Spleen (tissue), 11 donors: Measurements from ENCODE around the gene DNAJC18. TPM values are rescaled to one million over a fixed set of nuclear protein-coding genes. Genes with fewer than 3 reads are reported as not detected.
"Not testable (repeated sequence)": the region's sequence is repeated elsewhere in the genome, so short reads cannot be mapped to it uniquely, and the experiment has no call there.

Experiments
- DNase-seq: peaks from one replicate; pipeline ENCODE4 v3.0.0-alpha.2; 2020
- H3K27ac ChIP-seq, 8 donors: fragments of 200-600 bp; sonication (generic) in 7 of 8; 1 replicate in 4 of 8; 2 replicates in 4 of 8; pipeline versions ENCODE4 v1.5.0 to v1.8.0; 2016 to 2021; ENCODE audit warnings: inconsistent platforms in 4 of 8, mild to moderate bottlenecking in 4 of 8, moderate library complexity in 1 of 8
- H3K27me3 ChIP-seq, 7 donors: fragments of 200-600 bp; sonication (generic) in 6 of 7; replicated peaks in 1 of 7; 1 replicate in 4 of 7; 2 replicates in 3 of 7; pipeline versions ENCODE4 v1.5.0 to v1.8.0; 2016 to 2021; ENCODE audit warnings: inconsistent platforms in 3 of 7, mild to moderate bottlenecking in 1 of 7
- H3K36me3 ChIP-seq, 6 donors: fragments of 200-600 bp; sonication (generic) in 5 of 6; 1 replicate in 4 of 6; 2 replicates in 2 of 6; pipeline versions ENCODE4 v1.5.0 to v1.8.0; 2016 to 2021; ENCODE audit warnings: inconsistent platforms in 2 of 6
- H3K4me1 ChIP-seq, 6 donors: fragments of 200-600 bp; sonication (generic) in 5 of 6; 1 replicate in 3 of 6; 2 replicates in 3 of 6; pipeline versions ENCODE4 v1.5.0 to v1.8.0; 2016 to 2021; ENCODE audit warnings: inconsistent platforms in 3 of 6
- H3K4me3 ChIP-seq, 8 donors: fragments of 200-600 bp; sonication (generic) in 7 of 8; 1 replicate in 4 of 8; 2 replicates in 4 of 8; pipeline versions ENCODE4 v1.5.0 to v1.8.0; 2016 to 2021; ENCODE audit warnings: inconsistent platforms in 4 of 8, mild to moderate bottlenecking in 4 of 8, moderate library complexity in 2 of 8
- H3K9me3 ChIP-seq, 8 donors: fragments of 200-600 bp; sonication (generic) in 7 of 8; 1 replicate in 4 of 8; 2 replicates in 4 of 8; pipeline versions ENCODE4 v1.5.0 to v1.8.0; 2016 to 2021; ENCODE audit warnings: inconsistent platforms in 4 of 8
- CTCF ChIP-seq, 11 experiments: fragments of 200-600 bp in 7 of 11; fragments of 450-650 bp in 4 of 11; sonication (generic) in 4 of 11; IDR thresholded peaks in 8 of 11; conservative IDR thresholded peaks in 3 of 11; 1 replicate in 7 of 11; 2 replicates in 4 of 11; pipeline versions ENCODE4 v1.4.0 to v1.8.0; 2016 to 2021; ENCODE audit warnings: antibody characterized with exemption in 11 of 11, inconsistent platforms in 4 of 11, mild to moderate bottlenecking in 1 of 11
- POLR2A ChIP-seq, 3 donors: fragments of 450-650 bp; IDR thresholded peaks; one replicate each; pipeline ENCODE4 v1.5.1; 2017; ENCODE audit warnings: antibody characterized with exemption in 3 of 3, mild to moderate bottlenecking in 1 of 3
- POLR2AphosphoS5 ChIP-seq, 3 donors: sonication (generic); formaldehyde crosslinking; IDR thresholded peaks; one replicate each; pipeline ENCODE4 v1.5.1; 2017; ENCODE audit warnings: antibody characterized with exemption in 3 of 3
- WGBS, 5 donors: extraction: QIAGEN DNeasy Blood & Tissue Kit in 3 of 5; methylation state at CpG; one replicate each; pipeline versions ENCODE4 v1.1.5 to v1.1.7; 2013 to 2018; 5-methylcytosine and 5-hydroxymethylcytosine counted together
- intact Hi-C: fragments of 100-400 bp; cut with DNase I; formaldehyde crosslinking; loops from one replicate; pipeline ENCODE4 v1.15.0; 2023; ENCODE audit warnings: low total_unique reads
- polyA plus RNA-seq, 3 donors: library from polyadenylated mRNA; stranded (reverse); fragments of 200-250 nt; gene quantifications; one replicate each; pipeline ENCODE4 v1.2.1, GENCODE V29; 2013
- total RNA-seq, 7 donors: library from RNA; depleted of rRNA in 3 of 7; stranded (reverse); fragments of >200 nt in 3 of 7; fragmentation: NEBNext Ultra II Directional in 4 of 7; extraction: Animal tissue kit (Norgen Biotek cat#: 25700) in 4 of 7; gene quantifications; one replicate each; pipeline versions ENCODE4 v1.1.0 to v1.2.1, GENCODE V29; 2016 to 2021
- donor health status: healthy with polysubstance abuse.
- donor health status: DM: no; HTN: no; CAD: no; lungs with moderate emphysema.
- donor health status: DM: no; HTN: no; CAD: no.
- donor health status: Bipolar disorder and iron deficiency.
- donor health status: healthy.
- donor health status: DM: no; HTN: no; CAD: no.
- donor health status: DM: yes; HTN: yes; CAD: no.

DNAJC18 gene
- total and polyA plus RNA-seq, 10 donors = 1.3 to 10.8 (median 7.1) TPM

DNA sequence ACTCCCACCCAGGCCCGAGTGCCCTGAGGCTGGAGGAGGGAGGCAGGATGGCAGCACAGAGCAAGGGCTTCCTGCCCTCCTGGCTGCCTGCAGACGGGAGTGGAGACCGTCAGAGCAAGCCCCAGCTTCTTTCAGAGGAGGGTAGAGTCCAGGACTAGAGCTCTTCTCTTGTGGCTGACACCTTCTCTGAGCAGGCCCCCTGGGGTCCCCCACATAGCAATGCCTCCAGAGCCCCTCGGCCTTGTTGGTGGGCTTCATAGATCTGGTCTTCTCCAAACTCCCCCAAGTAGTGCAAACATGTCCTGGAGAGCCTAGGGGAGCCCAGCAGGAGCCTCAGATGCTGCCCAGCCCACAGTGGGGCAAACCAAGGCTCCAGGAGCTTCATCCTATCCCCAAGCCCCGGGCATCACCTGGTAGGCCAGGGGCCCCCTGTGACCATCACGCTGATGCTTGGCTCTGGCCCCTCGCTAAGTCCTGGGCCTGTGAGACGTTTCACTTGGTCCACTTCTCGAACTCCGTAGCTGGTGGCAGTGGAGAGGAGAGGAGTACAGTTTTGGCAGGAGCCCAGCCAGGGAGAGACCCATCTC lies 51.6 kb downstream of the DNAJC18 start:
- TF ChIP-seq CTCF (IDR thresholded peaks at IDR 0.05 in 8 of 11, conservative IDR thresholded peaks at IDR 0.05 in 3 of 11) = no peak
- WGBS, 5 donors = 22 to 42% (median 28%) methylated on average over 2 to 10 of the region's 10 CpGs
- Histone ChIP-seq H3K36me3 (no peaks in the 10 kb centered on the region), H3K27ac (peak overlapping the region in 7 of 8 donors; percentile 29 to 91 (median 80)), H3K4me1 (peaks cover 40 to 100% (median 87%) of the 10 kb centered on the region in 6 donors), H3K9me3 (no peaks in the 10 kb centered on the region), H3K27me3 (peaks cover 0 to 11% (median 0%) of the 10 kb centered on the region in 7 donors), H3K4me3 (peak overlapping the region in 3 of 8 donors; percentile 26 to 70 (median 44))
- DNase-seq = peak; percentile 76
- intact Hi-C loops = loop anchor here (10.0 kb wide), 1 partner anchor 93 kb away; the partner anchor contains the start of gene MATR3

- not testable (repeated sequence) for H3K36me3 ChIP-seq, H3K27me3 ChIP-seq, H3K9me3 ChIP-seq, H3K4me3 ChIP-seq
- WGBS, 5 donors = 83 to 92% (median 91%) methylated on average over 9 to 10 of the region's 10 CpGs
- DNase-seq = peak; percentile 66
- Histone ChIP-seq H3K4me1 (peaks cover 37 to 99% (median 80%) of the 10 kb centered on the region in 6 donors), H3K27ac (peak overlapping the region in 3 of 8 donors; percentile 80 to 91 (median 84))
- intact Hi-C loops = loop anchor here (10.0 kb wide), 1 partner anchor 92 kb away; the partner anchor contains the start of gene MATR3
Measured at GRCh38 chr5:139386956-139387355, 52.4 kb downstream of the DNAJC18 start.

GRCh38 chr5:139386050-139386438 lies 53.3 kb downstream of the DNAJC18 start:
- peak overlapping the region in 6 of 8 donors; percentile 47 to 91 (median 80) for H3K27ac ChIP-seq
- peak; percentile 48 for DNase-seq

GRCh38 chr5:139385061-139386049 lies 54.0 kb downstream of the DNAJC18 start:
- 20 to 29% (median 27%) methylated on average over 8 of the region's 8 CpGs for WGBS, 5 donors
- Histone ChIP-seq H3K27ac (peak overlapping the region; percentile 47 to 91 (median 79)), H3K27me3 (no peaks in the 10 kb centered on the region), H3K36me3 (no peaks in the 10 kb centered on the region), H3K9me3 (no peaks in the 10 kb centered on the region), H3K4me3 (peak overlapping the region; percentile 3 to 66 (median 30)), H3K4me1 (peaks cover 34 to 86% (median 64%) of the 10 kb centered on the region in 6 donors)
- peak; percentile 36 for DNase-seq
- intact Hi-C loops = loop anchor here (10.0 kb wide), 1 partner anchor 91 kb away; the partner anchor contains the start of gene MATR3
- TF ChIP-seq CTCF (IDR thresholded peaks at IDR 0.05 in 8 of 11, conservative IDR thresholded peaks at IDR 0.05 in 3 of 11) = peak in 4 of 11 experiments; percentile 16 to 31 (median 24)
- no peak for TF ChIP-seq POLR2A (IDR thresholded peaks at IDR 0.05)
- TF ChIP-seq POLR2AphosphoS5 (IDR thresholded peaks at IDR 0.05) = no peak

More at GRCh38 chr5:139386050-139386438, 53.3 kb downstream of the DNAJC18 start:
- no peak for TF ChIP-seq POLR2AphosphoS5 (IDR thresholded peaks at IDR 0.05)
- Histone ChIP-seq H3K4me3 (peak overlapping the region in 1 of 8 donors; percentile 66), H3K36me3 (no peaks in the 10 kb centered on the region), H3K9me3 (no peaks in the 10 kb centered on the region), H3K4me1 (peaks cover 34 to 93% (median 71%) of the 10 kb centered on the region in 6 donors), H3K27me3 (no peaks in the 10 kb centered on the region)
- intact Hi-C loops = loop anchor here (10.0 kb wide), 1 partner anchor 91 kb away; the partner anchor contains the start of gene MATR3
- WGBS, 5 donors = 47 to 87% (median 71%) methylated on average over 5 of the region's 5 CpGs
